CD4-positive, alpha-beta T cell treated with Interleukin-10 for 1 hour (primary cell): ENCODE results near the gene IFITM10.

Experiments
- DNase-seq: peaks from one replicate; pipeline ENCODE4 v3.0.0-alpha.2; 2020

The IFITM10 gene

DNA sequence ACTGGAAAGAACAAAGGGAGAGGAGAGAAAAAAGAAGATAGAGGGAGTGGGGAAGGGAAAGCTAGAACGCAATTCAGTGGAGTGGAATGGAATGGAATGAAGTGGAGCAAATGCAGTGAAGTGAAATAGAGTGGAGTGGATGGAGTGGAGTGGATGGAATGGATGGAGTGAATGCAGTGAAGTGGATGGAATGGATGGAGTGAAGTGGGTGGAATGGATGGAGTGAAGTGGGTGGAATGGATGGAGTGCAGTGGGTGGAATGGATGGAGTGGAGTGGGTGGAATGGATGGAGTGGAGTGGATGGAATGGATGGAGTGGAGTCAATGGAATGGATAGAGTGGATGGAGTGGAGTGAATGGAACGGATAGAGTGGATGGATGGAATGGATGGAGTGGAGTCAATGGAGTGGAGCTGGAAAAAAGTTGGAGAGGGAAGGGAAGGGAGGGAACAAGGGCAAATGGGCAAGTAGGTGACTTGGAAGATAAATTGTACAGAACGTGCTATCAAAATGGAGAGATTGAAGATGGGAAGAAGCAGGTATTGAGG lies 13.9 kb downstream of the IFITM10 start:
- no peak for DNase-seq

DNA sequence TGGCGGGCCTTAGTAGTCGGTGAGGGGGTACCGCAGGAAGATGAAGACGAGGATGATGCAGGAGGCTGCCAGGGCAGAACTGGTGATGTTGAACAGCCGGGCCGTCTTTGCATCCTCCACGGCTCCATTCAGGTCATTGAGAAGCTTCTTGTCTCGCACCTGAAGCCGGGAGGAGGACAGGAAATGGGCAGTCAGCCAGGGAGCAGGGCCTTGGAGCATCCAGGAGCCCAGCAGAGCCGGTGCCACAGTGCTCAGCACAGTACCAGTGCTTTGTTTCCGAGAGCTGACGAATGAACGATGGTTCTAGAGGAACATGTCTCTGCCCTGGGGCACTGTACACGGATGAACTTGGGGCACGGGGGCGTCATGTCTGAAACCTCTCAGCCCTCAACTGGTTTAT lies 15.1 kb downstream of the IFITM10 start:
- no peak for DNase-seq

DNA sequence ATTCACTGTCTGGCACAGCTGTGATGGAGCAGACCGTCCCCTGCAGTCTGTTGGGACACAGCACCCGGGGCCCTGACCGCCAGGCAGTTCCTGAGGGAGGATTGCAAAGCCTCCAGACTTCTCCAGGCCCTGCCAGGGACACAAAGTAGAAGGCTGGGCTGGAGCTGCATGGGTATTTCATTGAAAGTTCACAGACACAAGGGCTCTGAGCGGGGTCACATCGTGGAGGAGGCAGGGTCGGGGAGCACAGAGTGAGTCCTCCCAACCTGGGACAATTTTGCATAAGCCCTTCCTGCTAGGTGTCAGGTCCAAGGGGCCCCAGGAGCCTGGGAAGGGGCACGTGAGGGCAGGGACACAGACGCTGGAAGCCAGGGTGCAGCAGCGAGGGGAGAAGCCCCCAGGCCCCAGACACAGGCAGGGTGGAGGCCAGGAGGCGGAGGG lies 15.7 kb downstream of the IFITM10 start:
- DNase-seq = no peak

DNA sequence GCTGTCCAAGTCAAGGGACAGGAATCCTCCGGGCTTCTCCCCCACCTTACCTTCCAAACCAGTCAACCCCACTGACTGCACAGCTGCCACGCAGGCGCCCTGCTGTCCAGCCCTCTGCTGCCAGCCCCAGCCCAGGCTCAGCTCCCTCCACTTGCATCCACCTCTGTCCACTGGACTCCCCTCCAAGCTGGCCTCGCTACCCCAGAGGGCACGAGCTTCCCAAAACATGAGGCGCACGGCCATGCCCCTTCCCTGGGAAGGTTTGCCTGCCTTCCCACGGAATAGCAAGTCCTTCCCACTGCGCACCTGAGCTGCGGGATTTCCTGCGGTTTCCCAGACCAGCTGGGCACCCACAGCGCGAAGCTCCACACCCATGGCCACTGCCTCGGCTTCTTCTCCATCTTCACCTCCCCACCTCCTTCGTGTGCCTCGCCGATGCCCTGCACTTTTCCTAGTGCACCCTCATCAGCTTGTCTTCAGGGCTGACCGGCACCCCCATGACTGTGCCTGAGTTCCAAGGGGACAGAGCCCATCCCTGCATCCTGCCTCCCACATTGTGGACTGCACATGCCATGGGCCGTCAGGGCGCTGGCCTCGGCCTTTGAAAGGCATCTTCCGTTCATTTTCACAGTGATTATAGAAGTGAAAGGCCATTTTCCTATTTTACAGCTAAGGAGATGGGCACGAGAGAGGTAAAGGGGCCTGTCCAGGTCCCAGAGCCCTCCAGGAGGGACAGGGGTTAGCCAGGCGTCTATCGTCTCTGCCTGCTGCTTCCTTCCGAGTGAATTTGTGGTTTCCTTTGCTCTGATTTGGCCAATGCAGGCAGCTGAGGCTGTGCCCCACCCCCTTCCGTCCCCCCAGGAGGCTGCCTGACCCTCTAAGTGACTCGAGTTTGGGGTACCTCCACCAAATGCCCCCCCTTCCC lies 16.4 kb downstream of the IFITM10 start:
- no peak for DNase-seq

DNA sequence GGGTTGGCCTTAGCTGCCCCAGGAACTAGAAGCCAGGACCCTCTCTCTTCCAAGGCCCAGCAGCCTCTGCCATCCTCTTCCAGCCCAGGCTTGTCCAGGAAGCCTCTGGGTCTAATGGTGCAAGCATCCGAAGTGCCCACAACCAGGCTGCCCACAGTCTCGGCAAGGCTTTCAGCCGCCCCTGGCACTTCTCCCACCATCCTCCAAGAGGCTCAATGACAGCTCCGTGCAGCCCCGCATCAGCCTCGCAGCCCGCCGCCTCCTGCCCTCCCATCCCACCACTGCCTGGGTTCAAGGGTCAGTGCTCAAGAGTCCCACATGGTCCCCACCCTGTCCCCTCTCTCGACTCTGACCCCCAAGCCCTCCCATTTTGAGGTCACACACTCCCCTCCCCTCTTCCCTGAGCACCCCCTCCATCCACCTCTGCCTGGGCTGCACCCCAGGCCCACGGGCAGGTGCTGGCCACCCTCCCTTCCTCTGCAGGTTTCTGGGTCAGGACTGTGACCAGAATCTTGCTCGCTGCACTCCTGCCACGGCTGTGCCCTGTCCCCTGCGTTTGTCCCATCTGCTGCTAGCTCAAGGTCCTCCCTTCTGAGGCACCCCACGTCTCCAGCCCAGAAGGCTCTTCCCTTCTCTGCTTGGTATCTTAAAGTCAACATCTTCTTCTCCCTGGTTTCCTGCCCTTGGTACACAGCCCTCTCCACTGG lies 17.2 kb downstream of the IFITM10 start:
- DNase-seq = no peak

DNA sequence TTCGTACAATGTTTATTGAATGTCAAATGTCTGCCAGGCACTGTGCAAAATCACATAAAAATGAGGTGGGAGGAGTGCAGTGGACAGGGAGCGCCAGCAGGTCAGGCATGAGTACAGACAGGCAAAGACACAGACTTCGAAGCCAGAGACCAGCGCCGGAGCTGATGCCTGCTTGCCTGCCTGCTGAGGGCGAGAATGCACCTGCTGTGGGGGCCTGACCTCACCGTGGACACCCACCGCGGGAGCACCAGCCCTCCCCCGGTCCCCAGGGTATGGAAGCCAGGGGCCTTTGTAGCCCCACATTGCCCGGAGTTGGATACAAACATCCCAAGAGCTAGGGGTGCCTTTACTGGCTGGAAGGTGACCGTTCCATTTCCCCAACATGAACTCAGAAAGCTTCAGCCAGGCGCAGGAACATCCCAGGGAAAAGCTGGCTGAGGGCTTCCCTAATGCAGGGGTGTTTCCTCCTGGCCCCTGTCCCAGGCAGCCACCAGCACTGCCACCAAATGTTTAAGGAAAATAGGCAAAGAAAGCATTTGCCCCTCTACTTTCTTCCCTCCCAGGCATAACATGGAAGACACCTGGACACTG lies 17.9 kb downstream of the IFITM10 start:
- no peak for DNase-seq

DNA sequence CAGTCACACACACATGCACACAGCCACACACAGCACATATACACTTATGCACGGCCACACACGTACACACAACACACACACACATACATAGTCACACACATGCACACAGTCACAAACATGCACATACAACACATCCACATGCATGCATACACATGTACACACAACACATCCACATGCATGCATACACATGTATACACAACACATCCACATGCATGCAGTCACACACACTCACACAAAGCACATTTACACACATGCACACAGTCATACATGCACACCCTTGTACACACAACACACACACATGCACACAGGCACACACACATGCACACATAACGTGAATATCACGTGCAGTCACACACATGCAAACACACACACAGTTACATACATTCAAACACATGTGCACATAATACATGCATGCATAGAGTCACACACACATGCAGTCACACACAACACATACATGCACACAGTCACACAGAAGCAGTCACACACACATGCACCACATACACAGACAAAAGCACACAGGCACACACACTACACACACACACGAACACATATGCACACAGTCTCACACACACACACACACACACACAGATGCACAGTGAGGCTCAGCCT lies 18.8 kb downstream of the IFITM10 start:
- no peak for DNase-seq

DNA sequence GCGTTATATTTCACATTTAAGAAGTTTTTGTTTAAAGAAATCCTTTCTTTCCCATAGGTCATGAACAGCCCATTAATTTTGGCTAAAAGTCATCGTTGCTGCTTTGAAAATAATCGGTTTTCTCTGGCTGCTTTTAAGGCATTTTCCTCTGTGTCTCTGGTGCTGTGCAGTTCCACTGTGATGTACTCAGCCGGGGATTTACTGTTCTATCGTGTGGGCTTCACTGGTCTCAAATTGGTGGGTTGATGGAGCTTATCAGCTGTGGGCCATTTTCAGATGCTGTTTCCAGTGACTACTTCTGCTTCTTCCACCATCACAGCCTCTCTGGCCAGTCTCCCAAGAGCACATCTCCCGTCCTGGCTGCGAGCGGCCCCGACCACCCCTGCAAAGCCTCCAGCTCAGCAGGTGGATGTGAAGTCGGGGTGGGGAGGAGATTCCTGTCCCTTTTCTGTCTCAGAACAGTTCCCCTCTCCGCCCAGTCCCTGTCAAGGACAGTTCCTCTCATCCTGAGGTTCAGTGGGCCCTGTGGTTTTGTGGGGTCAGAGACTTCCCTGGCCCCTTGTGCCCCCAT lies 20.3 kb downstream of the IFITM10 start:
- no peak for DNase-seq

DNA sequence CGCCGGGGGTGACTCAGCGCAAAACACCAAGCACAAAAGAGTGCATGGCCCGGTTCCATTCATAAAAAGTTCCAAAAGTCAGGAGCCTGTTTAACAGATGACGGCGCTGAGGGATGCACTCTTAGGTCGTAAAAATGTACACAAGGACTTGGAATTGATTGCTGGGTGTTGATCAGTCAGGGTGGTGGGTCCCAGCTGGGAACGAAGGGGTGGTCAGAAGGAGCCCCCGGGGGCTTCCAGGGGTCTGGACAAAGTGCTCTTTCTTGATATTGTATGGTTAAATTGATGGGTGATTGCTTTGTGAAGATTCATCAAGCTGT lies 20.7 kb downstream of the IFITM10 start:
- no peak for DNase-seq

DNA sequence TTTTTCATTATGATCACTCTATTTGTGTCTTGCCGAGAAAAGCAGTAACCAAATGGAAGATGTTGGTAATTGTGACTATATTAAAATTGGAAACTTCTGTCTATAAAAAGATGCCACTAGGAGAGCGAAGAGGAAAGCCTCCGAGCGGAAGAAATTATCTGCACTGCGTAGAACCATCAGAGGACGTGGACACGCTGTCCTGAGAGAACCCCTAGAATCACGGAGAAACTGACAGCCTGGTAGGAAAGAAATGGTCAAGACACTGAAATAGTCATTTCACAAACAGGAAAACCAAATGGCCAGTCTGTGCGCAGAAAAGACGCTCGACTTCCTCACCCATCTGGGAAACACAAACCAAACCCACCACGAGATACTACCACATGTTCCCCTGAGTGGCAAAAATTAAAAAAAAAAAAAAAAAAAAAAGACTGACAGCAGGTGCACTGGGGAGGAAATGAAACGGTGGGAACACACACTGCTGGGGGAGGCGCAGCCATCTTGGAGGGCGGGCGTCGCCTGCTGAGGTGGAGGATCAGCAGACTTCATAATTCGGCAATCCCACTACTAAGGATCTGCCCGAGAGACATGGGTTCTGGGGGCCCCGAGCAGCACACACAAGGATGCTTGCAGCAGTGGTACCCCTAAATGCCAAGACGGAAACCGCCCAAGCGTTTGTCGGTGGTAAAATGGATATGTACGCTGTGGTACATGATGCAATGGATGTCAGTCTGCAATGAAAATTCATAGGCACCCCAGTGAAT lies 21.3 kb downstream of the IFITM10 start:
- no peak for DNase-seq

DNA sequence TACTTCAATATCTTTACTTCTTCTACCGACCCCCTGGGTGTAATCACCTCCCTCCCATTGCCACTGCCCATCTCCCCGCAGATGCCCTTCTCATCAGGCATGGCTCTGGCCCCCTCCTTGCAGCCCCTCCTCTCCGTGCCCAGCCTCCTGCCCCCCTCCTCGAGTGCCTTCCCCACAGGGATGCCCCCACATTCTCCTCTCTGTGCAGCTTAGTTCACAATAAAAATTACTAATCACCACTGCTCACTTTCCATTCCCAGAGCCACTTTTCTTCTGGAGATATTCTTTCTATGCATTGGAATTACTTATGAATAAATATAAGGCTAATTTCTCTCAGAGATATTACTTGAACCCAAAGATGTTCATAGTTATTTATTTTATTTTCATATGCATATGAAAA lies 22.1 kb downstream of the IFITM10 start:
- no peak for DNase-seq

DNA sequence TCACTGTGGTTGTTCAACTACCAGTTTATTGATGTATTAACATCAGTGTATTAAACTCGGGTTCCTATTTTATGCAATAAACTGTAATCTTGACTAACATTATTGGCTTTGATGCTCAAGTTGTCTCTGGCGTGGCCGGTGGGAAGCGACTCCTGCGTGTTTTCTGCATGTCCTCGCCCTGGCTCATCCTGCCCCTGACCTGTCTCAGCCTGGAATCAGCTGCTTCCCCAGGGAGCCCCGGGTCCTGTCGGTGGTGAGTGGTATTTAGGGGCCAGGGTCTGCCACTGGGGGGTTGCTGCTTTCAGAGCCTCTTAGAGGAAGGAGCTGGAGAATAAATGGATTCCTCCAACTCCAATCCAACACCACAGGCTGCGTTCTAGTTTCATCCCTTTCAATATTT lies 22.5 kb downstream of the IFITM10 start:
- no peak for DNase-seq

DNA sequence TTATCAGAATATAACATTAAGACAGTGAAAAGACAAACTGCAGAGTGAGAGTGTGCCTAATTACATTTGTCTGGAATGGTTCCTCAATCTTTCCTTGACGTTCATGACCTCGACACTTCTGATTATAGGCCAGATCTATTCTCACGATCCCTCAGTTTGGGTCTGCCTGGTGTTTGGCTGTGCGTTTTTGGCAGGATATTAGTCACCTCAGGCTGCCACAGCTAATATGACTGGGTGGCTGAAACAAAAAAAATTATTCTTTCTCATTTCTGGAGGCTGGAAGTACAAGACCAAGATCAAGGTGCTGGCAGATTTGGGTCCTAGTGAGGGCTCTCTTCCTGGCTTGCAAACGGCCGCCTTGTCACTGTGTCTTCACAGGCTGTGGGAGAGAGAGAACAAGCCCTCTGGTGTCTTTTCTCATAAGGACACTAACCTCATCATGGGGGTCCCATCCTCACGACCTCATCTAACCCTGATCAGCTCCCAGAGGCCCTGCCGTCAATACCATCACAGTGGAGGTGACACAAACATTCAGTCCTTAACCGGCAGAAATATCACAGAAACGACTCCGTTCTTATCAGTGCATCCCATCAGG lies 23.2 kb downstream of the IFITM10 start:
- DNase-seq = no peak

DNA sequence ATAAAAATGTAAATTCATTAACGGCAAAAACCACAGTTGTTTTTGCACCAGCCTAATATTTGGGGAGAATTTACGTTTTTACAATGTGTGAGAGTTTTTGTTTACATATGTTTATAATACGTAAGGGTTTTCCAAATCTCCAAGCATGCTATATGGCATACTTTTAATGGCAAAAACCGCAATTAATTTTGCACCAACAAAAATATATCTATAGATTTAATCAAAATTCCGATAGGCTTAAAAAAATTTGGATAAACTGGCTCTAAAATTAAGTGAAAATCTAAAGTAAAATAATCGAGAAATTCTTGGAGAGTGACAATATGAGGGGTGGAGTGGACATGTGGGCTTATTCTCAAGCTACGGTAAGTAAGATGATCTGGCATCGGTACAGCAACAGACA lies 30.6 kb downstream of the IFITM10 start:
- no peak for DNase-seq

DNA sequence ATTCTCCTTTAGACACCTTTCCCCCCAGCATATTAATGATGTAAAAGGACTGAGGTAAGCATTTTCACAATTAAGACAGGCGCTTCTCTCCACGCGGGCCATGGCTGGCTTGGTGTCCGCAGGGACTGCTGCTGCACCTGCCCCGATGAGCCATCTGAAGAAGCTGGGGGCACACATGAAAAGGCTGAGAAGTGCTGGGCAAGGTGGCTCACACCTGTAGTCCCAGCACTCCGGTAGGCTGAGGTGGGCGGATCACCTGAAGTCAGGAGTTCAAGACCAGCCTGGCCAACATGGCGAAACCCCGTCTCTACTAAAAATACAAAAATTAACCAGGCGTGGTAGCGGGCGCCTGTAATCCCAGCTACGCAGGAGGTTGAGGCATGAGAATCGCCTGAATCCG lies 32.1 kb downstream of the IFITM10 start:
- no peak for DNase-seq

DNA sequence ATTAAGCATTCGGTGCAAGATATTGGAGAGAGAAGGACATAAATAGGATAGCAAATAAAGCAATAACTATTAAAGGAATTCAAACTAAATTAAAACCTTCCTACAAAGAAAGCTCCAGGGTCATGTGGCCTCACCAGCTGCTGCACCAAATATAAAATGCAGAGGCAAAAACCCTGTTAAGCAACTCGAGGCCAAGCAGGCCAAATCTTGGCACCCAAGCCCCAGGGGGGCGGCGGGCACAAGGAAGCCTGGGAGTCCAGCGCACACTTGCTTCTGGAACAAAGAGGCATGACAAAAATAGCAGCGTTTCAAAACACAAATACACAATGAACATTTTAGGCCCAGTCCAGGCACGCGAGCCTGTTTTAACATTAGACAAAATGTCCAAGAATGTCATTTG lies 32.6 kb downstream of the IFITM10 start:
- DNase-seq = no peak

DNA sequence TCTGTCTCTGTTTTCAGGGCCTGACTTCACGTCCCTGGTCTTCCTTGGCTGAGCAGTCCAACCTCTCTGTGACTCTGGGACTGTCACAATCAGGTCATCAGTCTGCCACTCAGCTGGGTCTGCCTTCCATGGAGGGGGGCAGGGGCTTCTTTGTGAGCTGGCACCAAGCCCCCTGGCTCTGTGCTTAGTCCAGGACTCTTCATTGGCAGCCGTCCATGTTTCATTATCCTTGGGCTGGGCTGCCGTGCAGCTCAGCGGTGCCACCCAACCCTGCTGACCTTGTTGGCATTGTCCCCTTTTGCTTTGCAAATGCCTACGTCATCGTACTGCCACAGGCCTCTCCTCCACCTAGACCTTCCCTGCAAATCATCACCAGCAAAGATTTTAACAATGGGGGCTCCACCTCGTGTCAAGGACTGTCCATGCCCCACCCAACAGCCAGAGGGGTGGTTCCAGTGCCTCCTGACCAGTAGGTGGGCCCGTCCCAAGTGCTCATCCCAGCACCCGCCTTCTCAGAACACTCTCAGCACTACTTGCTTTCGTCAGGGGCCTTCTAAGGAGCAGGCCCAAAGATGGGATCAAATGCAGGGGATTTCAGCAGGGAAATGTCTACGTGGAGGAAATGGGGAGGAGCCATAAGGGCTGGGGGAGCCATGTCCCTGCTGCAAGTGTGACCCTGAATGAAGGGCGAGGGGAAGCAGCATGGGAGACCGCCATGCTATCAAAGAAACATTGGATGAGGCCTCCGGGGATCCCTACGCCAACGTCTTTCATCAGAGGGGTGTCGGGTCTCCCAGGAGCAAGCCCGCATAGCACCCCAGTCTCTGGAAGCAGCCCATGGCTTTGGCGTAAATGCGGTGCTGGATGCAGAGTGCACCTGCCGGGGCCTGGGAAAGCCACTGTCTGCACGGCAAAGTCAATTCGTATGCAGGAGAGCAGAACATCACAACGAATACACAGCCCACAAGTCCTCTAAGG lies 35.2 kb downstream of the IFITM10 start:
- no peak for DNase-seq

DNA sequence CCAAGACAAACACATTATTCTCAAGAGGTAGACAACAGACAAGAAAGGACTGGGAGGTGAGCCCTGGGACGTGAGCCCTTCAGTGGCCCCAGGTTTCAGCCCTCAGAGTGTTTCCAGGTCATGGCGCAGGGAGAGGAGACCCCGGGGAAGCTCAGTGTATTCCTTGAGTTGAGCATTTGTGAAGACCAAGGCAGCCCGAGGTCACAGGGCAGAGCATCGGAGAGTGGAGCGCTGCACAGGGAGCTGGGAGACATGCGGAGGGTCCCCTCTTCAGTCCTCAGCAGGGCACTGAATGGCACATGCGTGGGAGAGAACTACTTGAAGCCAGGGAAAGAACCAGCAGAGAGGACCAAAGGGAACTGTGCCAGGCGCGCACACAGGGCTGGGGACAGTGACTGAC lies 41.7 kb downstream of the IFITM10 start:
- DNase-seq = no peak

DNA sequence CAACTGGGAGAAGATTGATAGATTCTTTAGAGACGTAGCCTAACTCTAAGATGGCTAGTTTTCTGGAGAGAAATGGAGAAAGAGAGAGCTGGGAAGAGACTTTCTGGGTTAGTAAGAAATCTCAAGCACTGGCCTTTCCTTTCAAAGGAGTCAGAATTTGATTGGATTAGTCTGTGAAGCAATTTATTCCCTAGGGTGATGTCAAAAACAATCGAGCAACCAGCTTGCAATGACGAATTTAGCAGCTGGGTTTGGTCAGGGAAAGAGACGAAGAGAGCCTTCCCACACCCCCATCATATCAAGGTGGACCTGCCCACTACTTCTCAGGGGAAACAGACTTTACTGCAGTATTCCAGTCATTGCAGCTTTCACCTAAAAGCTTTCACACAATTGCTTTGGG lies 42.6 kb downstream of the IFITM10 start:
- no peak for DNase-seq

DNA sequence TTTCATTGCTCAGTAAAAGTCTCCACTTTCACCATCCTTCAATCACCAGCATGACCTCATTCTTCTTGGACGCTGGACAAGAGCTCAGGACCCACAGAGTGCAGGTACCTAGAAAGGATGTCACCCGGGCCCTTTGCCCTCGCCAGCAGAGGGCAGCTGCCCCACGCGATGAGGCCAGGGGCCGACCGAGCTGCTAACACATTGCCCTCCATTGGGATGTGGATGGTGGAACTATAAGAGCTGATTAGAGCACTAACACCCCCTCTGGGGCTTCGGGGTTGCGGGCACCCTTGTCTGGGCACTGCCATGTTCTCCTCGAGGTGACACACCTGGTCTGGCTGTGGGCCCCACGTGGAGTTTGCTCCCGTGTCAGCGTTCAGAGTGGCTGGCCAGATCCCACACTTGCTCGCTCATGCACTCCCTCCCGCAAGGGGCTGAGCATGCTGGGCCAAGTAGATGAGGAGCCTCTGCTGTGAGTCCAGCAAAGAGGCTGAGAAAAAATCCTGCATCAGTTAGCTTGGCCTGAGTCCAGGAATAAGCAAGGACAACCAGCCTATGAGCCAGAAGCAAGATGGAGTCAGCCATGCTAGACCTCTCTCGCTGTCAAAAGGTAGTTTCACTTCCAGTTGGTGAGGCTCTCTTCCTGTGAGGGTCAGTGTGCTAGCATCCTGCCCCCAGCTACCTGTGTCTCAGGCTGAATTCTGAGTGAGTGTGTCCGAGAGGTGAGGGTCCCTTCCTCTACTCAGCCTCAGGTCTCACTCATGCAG lies 43.6 kb downstream of the IFITM10 start:
- DNase-seq = peak; percentile 20
